OCI-LY1 (cell line): ENCODE results near the gene TRIM2.

ENCODE experiments used
- EZH2 ChIP-seq: fragments of 200-600 bp; sonication (generic), shearing (Covaris generic); IDR thresholded peaks from 2 replicates; pipeline ENCODE4 v1.8.0; 2017; ENCODE audit warnings: borderline replicate concordance, mixed run types, mild to moderate bottlenecking, antibody characterized with exemption, low read length, moderate library complexity, mixed read lengths
- TF ChIP-seq, protein P1 (sequence below): fragments of 200-600 bp; sonication (generic), shearing (Covaris generic); IDR thresholded peaks from 2 replicates; pipeline ENCODE4 v1.5.1; 2017; ENCODE audit warnings: mild to moderate bottlenecking, antibody characterized with exemption, low read length, moderate library complexity, mixed read lengths

DNA sequence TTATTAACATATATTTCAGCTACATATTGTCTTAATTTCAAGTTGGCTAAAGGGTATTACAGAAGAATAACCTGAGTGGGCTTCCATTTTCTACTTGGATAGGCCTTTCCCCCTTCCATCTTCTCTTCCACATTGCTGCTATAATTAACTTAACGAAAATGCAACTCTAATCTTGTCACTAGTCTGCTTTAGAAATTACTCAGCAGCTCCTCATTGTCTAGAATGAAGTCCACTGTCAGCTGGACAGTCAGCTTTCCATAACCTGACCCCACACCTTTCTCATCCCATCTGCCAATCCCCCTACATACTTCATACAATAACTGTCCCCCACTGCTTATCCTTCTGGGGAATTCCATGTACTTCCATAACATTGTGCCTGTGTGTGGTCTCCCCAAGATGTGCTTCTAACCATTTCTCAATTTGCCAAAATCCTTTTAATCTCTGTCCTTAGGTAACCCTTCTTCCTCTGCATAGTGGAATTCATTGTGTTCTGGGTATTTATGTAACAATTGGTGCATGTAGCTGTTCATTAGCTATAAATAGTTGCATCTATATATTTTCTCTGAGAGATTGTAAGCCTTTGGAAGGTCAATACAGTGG, 145.1 kb downstream of the TRIM2 start:
- TF ChIP-seq EZH2 = no peak
- TF ChIP-seq, protein P1, sequence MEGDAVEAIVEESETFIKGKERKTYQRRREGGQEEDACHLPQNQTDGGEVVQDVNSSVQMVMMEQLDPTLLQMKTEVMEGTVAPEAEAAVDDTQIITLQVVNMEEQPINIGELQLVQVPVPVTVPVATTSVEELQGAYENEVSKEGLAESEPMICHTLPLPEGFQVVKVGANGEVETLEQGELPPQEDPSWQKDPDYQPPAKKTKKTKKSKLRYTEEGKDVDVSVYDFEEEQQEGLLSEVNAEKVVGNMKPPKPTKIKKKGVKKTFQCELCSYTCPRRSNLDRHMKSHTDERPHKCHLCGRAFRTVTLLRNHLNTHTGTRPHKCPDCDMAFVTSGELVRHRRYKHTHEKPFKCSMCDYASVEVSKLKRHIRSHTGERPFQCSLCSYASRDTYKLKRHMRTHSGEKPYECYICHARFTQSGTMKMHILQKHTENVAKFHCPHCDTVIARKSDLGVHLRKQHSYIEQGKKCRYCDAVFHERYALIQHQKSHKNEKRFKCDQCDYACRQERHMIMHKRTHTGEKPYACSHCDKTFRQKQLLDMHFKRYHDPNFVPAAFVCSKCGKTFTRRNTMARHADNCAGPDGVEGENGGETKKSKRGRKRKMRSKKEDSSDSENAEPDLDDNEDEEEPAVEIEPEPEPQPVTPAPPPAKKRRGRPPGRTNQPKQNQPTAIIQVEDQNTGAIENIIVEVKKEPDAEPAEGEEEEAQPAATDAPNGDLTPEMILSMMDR = no peak
